Measurements from ENCODE around the gene ZNF544. TPM values are rescaled to one million over a fixed set of nuclear protein-coding genes. Genes with fewer than 3 reads are reported as not detected.
"Not testable (repeated sequence)": the region's sequence is repeated elsewhere in the genome, so short reads cannot be mapped to it uniquely, and the experiment has no call there.

ZNF544 gene
- total RNA-seq, 1 donor from 2014 or later: 38.7 TPM

GRCh38 chr19:58248886-58249285 is 20.2 kb downstream of the ZNF544 start:
- intact Hi-C loops (cut with micrococcal nuclease): no loop called here

- intact Hi-C loops (cut with micrococcal nuclease): no loop called here
Observed at GRCh38 chr19:58252102-58252685, 23.5 kb downstream of the ZNF544 start.

GRCh38 chr19:58258259-58258658 is 29.5 kb downstream of the ZNF544 start:
- intact Hi-C loops (cut with micrococcal nuclease): not testable (repeated sequence)

- intact Hi-C loops (cut with micrococcal nuclease): no loop called here
Observed at GRCh38 chr19:58261600-58261967, 32.9 kb downstream of the ZNF544 start.

- intact Hi-C loops (cut with micrococcal nuclease): no loop called here
Observed at GRCh38 chr19:58261968-58262921, 33.5 kb downstream of the ZNF544 start.

GRCh38 chr19:58262922-58263296 is 34.2 kb downstream of the ZNF544 start:
- intact Hi-C loops (cut with micrococcal nuclease): no loop called here

GRCh38 chr19:58265100-58265499 is 36.4 kb downstream of the ZNF544 start:
- intact Hi-C loops (cut with micrococcal nuclease): no loop called here

GRCh38 chr19:58268344-58268743 is 39.6 kb downstream of the ZNF544 start:
- intact Hi-C loops (cut with micrococcal nuclease): no loop called here

- intact Hi-C loops (cut with micrococcal nuclease): loop anchor here (5.0 kb wide), 1 partner anchor 73 kb away; no protein-coding TSS in a partner anchor
Observed at GRCh38 chr19:58274771-58275201, 46.1 kb downstream of the ZNF544 start.

GRCh38 chr19:58275564-58275963 is 46.9 kb downstream of the ZNF544 start:
- intact Hi-C loops (cut with micrococcal nuclease): loop anchor here (5.0 kb wide), 1 partner anchor 72 kb away; no protein-coding TSS in a partner anchor

GRCh38 chr19:58277197-58277596 is 48.5 kb downstream of the ZNF544 start:
- intact Hi-C loops (cut with micrococcal nuclease): loop anchor here (5.0 kb wide), 1 partner anchor 70 kb away; no protein-coding TSS in a partner anchor

GRCh38 chr19:58277748-58278540 is 49.2 kb downstream of the ZNF544 start:
- intact Hi-C loops (cut with micrococcal nuclease): loop anchor here (1.0 to 5.0 kb wide), 10 partner anchors 27 to 1963 kb away; partner anchors contain the start of genes ERVK3-1, ZNF132, ZNF274 and ZNF497

GRCh38 chr19:58278541-58279041 is 49.9 kb downstream of the ZNF544 start, which contains the start of gene ZNF8:
Gene ZNF8, plus strand, starts transcription at chr19:58278955. Its CDS starts 127 bp downstream, at chr19:58279082.
- intact Hi-C loops (cut with micrococcal nuclease): loop anchor here (1.0 to 5.0 kb wide), 10 partner anchors 27 to 1964 kb away; partner anchors contain the start of genes ERVK3-1, ZNF132, ZNF274 and ZNF497

GRCh38 chr19:58279042-58279924 is 50.6 kb downstream of the ZNF544 start:
- intact Hi-C loops (cut with micrococcal nuclease): loop anchor here (2.0 to 5.0 kb wide), 3 partner anchors 50 to 1964 kb away; partner anchors contain the start of genes ZNF544 and ZSCAN5A

GRCh38 chr19:58279925-58280316 is 51.2 kb downstream of the ZNF544 start:
- intact Hi-C loops (cut with micrococcal nuclease): loop anchor here (2.0 to 5.0 kb wide), 3 partner anchors 51 to 1965 kb away; partner anchors contain the start of genes ZNF544 and ZSCAN5A

- intact Hi-C loops (cut with micrococcal nuclease): no loop called here
Observed at GRCh38 chr19:58284199-58284598, 55.5 kb downstream of the ZNF544 start.

GRCh38 chr19:58291943-58292342 is 63.2 kb downstream of the ZNF544 start:
- intact Hi-C loops (cut with micrococcal nuclease): no loop called here

GRCh38 chr19:58294743-58295374 is 66.1 kb downstream of the ZNF544 start:
- intact Hi-C loops (cut with micrococcal nuclease): no loop called here

GRCh38 chr19:58296104-58296503 is 67.4 kb downstream of the ZNF544 start:
- intact Hi-C loops (cut with micrococcal nuclease): no loop called here

Measured in T-helper 2 cell treated with Interferon-gamma antibody and Interleukin-4, amounts not matched to agents 100 ng/mL and 5 ng/mL, for 36 hours (primary cell).